Lower lobe of right lung (tissue), 2 donors: ENCODE results near the gene VWA8. TPM values are rescaled to one million over a fixed set of nuclear protein-coding genes. Genes with fewer than 3 reads are reported as not detected.
A peak's percentile ranks its signal among the peaks of the same experiment; 100 is the strongest.

Experiments
- ATAC-seq, 2 donors: fragments of 200-7000 bp; cut with Tn5 transposase; one replicate each; pipeline ENCODE4 v1.9.1; 2020 to 2022; ENCODE audit warnings: mild to moderate bottlenecking in 2 of 2, moderate library complexity in 2 of 2
- DNase-seq: peaks from one replicate; pipeline ENCODE4 v3.0.0-alpha.2; 2020
- H3K27ac ChIP-seq: fragments of 200-600 bp; one replicate; pipeline ENCODE4 v1.8.0; 2022
- H3K27me3 ChIP-seq: fragments of 200-600 bp; one replicate; pipeline ENCODE4 v1.8.0; 2022; ENCODE audit warnings: low read depth
- H3K36me3 ChIP-seq: fragments of 200-600 bp; one replicate; pipeline ENCODE4 v1.8.0; 2022; ENCODE audit warnings: mild to moderate bottlenecking
- H3K4me1 ChIP-seq: fragments of 200-600 bp; one replicate; pipeline ENCODE4 v1.8.0; 2022
- H3K4me3 ChIP-seq: fragments of 200-600 bp; one replicate; pipeline ENCODE4 v1.8.0; 2022; ENCODE audit warnings: mild to moderate bottlenecking
- H3K9me3 ChIP-seq: fragments of 200-600 bp; one replicate; pipeline ENCODE4 v1.8.0; 2022
- CTCF ChIP-seq: fragments of 200-600 bp; IDR thresholded peaks from one replicate; pipeline ENCODE4 v1.8.0; 2022; ENCODE audit warnings: antibody characterized with exemption, mild to moderate bottlenecking
- intact Hi-C: fragments of 100-400 bp; cut with DNase I; formaldehyde crosslinking; loops from one replicate; pipeline ENCODE4 v1.11.0; 2022
- total RNA-seq: library from RNA; stranded (reverse); fragmentation: NEBNext Ultra II Directional; extraction: Animal tissue kit (Norgen Biotek cat#: 25700); gene quantifications from one replicate; pipeline ENCODE4 v1.2.1, GENCODE V29; 2021
- donor health status: DM: no; HTN: yes; CAD: no; lungs with severe emphysema.

The VWA8 gene
- total RNA-seq, 1 donor from 2014 or later = 18.2 TPM

- no peaks in the 10 kb centered on the region for H3K9me3 ChIP-seq
- peak overlapping the region; percentile 26 for H3K27ac ChIP-seq
- TF ChIP-seq CTCF = no peak
- ATAC-seq (peak; percentile 20 to 33), DNase-seq (no peak)
- H3K4me1 ChIP-seq = peaks cover 57% of the 10 kb centered on the region
- no peaks in the 10 kb centered on the region for H3K36me3 ChIP-seq
- H3K27me3 ChIP-seq = no peaks in the 10 kb centered on the region
- intact Hi-C loops = no loop called here
- H3K4me3 ChIP-seq = no peak overlapping the region
Measured at GRCh38 chr13:41643507-41643906, 317.4 kb downstream of the VWA8 start.

GRCh38 chr13:41641961-41642360 is 318.9 kb downstream of the VWA8 start:
- Histone ChIP-seq H3K4me3 (no peak overlapping the region), H3K36me3 (no peaks in the 10 kb centered on the region), H3K9me3 (no peaks in the 10 kb centered on the region), H3K4me1 (peaks cover 49% of the 10 kb centered on the region), H3K27ac (no peak overlapping the region), H3K27me3 (no peaks in the 10 kb centered on the region)
- TF ChIP-seq CTCF = no peak
- DNase-seq (no peak), ATAC-seq (no peak)
- intact Hi-C loops = no loop called here

- intact Hi-C loops = no loop called here
- H3K36me3 ChIP-seq = no peaks in the 10 kb centered on the region
- no peak for DNase-seq
- no peak for TF ChIP-seq CTCF
- H3K4me1 ChIP-seq = peaks cover 49% of the 10 kb centered on the region
- no peak overlapping the region for H3K4me3 ChIP-seq
- peak overlapping the region; percentile 32 for H3K27ac ChIP-seq
- no peaks in the 10 kb centered on the region for H3K9me3 ChIP-seq
- H3K27me3 ChIP-seq = no peaks in the 10 kb centered on the region
- no peak for ATAC-seq
Measured at GRCh38 chr13:41641429-41641828, 319.5 kb downstream of the VWA8 start.

- ATAC-seq (peak; percentile 61 to 75), DNase-seq (no peak)
- Histone ChIP-seq H3K9me3 (no peaks in the 10 kb centered on the region), H3K4me1 (peaks cover 40% of the 10 kb centered on the region), H3K27me3 (no peaks in the 10 kb centered on the region), H3K27ac (peak overlapping the region; percentile 32), H3K4me3 (no peak overlapping the region), H3K36me3 (no peaks in the 10 kb centered on the region)
- no peak for TF ChIP-seq CTCF
- intact Hi-C loops = no loop called here
Measured at GRCh38 chr13:41639955-41640780, 320.7 kb downstream of the VWA8 start.

- ATAC-seq (no peak), DNase-seq (no peak)
- peak overlapping the region; percentile 25 for H3K27ac ChIP-seq
- TF ChIP-seq CTCF = no peak
- intact Hi-C loops = no loop called here
- H3K4me3 ChIP-seq = no peak overlapping the region
- H3K4me1 ChIP-seq = peaks cover 32% of the 10 kb centered on the region
- H3K9me3 ChIP-seq = no peaks in the 10 kb centered on the region
- H3K27me3 ChIP-seq = no peaks in the 10 kb centered on the region
- no peaks in the 10 kb centered on the region for H3K36me3 ChIP-seq
Measured at GRCh38 chr13:41639237-41639904, 321.5 kb downstream of the VWA8 start.
